GM12878 (cell line): ENCODE data around the gene SLC17A6. TPM values are rescaled to one million over a fixed set of nuclear protein-coding genes. Genes with fewer than 3 reads are reported as not detected.

Experiments used
- ATAC-seq: fragments of 200-7000 bp; cut with Tn5 transposase; 3 replicates; pipeline ENCODE4 v1.9.1; 2020; ENCODE audit warnings: mild to moderate bottlenecking, moderate library complexity
- BruUV-seq: library from RNA; stranded (reverse); fragments of 400-500 nt; replicated peaks from 2 replicates; lab custom pipeline; 2021; lab: Mats Ljungman, UMichigan
- CTCF ChIA-PET: fragments of 300-600 bp; sonication (Branson Sonifier 250); formaldehyde crosslinking; extraction: SDS; loops from one replicate; lab custom pipeline; 2021; ENCODE audit warnings: inconsistent platforms; lab: Yijun Ruan, JAX
- POLR2A ChIA-PET: fragments of 350-600 bp; formaldehyde crosslinking; extraction: SDS; loops from one replicate; lab custom pipeline; 2021; ENCODE audit warnings: inconsistent platforms; lab: Charles Lee
- RAD21 ChIA-PET: fragments of 300-600 bp; sonication (Branson Sonifier 250); formaldehyde crosslinking; loops from one replicate; lab custom pipeline; 2023; ENCODE audit warnings: antibody characterized with exemption; ENCODE audit not compliant: unreplicated experiment; lab: Charles Lee
- SMC1A ChIA-PET: fragments of 300-600 bp; sonication (Branson Sonifier 250); formaldehyde crosslinking; loops from one replicate; lab custom pipeline; 2023; ENCODE audit not compliant: unreplicated experiment, uncharacterized antibody; lab: Charles Lee
- DNase-seq: peaks from one replicate; pipeline ENCODE4 v3.0.0-alpha.2; 2011; ENCODE audit warnings: low read depth, low spot score
- FAIRE-seq: peaks from 3 replicates; lab custom pipeline; 2011; peaks lifted over from hg19 to GRCh38; lab: Jason Lieb, UNC
- H2AFZ ChIP-seq: 2 replicates; pipeline ENCODE4 v1.6.0; 2011; ENCODE audit warnings: low read depth, low read length, control low read depth; ENCODE audit not compliant: control insufficient read depth
- H3K27ac ChIP-seq: 2 replicates; pipeline ENCODE4 v1.5.1; 2011; ENCODE audit warnings: control low read depth; ENCODE audit not compliant: control insufficient read depth, insufficient read depth
- H3K27me3 ChIP-seq, 2 experiments: replicated peaks in 1 of 2; 2 replicates each; pipeline versions ENCODE4 v1.6.0 to v1.6.1; 2011; ENCODE audit warnings: low read length in 1 of 2; ENCODE audit not compliant: control insufficient read depth in 2 of 2, insufficient read depth in 2 of 2
- H3K36me3 ChIP-seq, 2 experiments: 2 replicates each; pipeline ENCODE4 v1.5.1; 2011; ENCODE audit warnings: low read length in 1 of 2; ENCODE audit not compliant: control insufficient read depth in 2 of 2, insufficient read depth in 2 of 2
- H3K4me1 ChIP-seq: 2 replicates; pipeline ENCODE4 v1.6.1; 2011; ENCODE audit warnings: mild to moderate bottlenecking, low read length, moderate library complexity, mixed read lengths; ENCODE audit not compliant: control insufficient read depth, insufficient read depth
- H3K4me2 ChIP-seq: 2 replicates; pipeline ENCODE4 v1.6.0; 2011; ENCODE audit warnings: control low read depth; ENCODE audit not compliant: control insufficient read depth, insufficient read depth
- H3K4me3 ChIP-seq: fragments of 200-600 bp; sonication (generic); 2 replicates; pipeline ENCODE4 v1.5.1; 2016
- H3K79me2 ChIP-seq: 2 replicates; pipeline ENCODE4 v1.6.0; 2011; ENCODE audit warnings: low read length; ENCODE audit not compliant: control insufficient read depth, insufficient read depth
- H3K9ac ChIP-seq: 2 replicates; pipeline ENCODE4 v1.8.0; 2011; ENCODE audit warnings: low read length, control low read depth, mixed read lengths; ENCODE audit not compliant: control insufficient read depth, insufficient read depth
- H3K9me3 ChIP-seq: replicated peaks from 3 replicates; pipeline ENCODE4 v1.5.1; 2011; ENCODE audit warnings: mild to moderate bottlenecking, low read length; ENCODE audit not compliant: control insufficient read depth, insufficient read depth
- H4K20me1 ChIP-seq: 2 replicates; pipeline ENCODE4 v1.6.0; 2011; ENCODE audit not compliant: control insufficient read depth, insufficient read depth
- CEBPB ChIP-seq, 2 experiments: fragments of 150-350 bp in 1 of 2; IDR thresholded peaks; 2 replicates each; pipeline ENCODE4 v1.6.1; 2012 to 2014; ENCODE audit warnings: low read depth in 2 of 2, low read length in 2 of 2, borderline replicate concordance in 1 of 2, inconsistent platforms in 1 of 2
- CUX1 ChIP-seq: IDR thresholded peaks from 2 replicates; pipeline ENCODE4 v1.6.1; 2012; ENCODE audit warnings: improper control_type of control experiment, low read depth, low read length; ENCODE audit not compliant: insufficient replicate concordance
- DPF2 ChIP-seq: fragments of 450-650 bp; IDR thresholded peaks from 2 replicates; pipeline ENCODE4 v1.6.1; 2017; ENCODE audit warnings: mild to moderate bottlenecking
- EED ChIP-seq: sonication (generic); IDR thresholded peaks from 2 replicates; pipeline ENCODE4 v1.6.1; 2016; ENCODE audit warnings: antibody characterized with exemption, low read depth
- GABPA ChIP-seq: IDR thresholded peaks from 2 replicates; pipeline ENCODE4 v1.6.1; 2014; ENCODE audit warnings: antibody characterized with exemption, low read depth, mild to moderate bottlenecking, inconsistent platforms
- IRF5 ChIP-seq: fragments of 450-650 bp; IDR thresholded peaks from 2 replicates; pipeline ENCODE4 v1.6.1; 2017; ENCODE audit warnings: borderline replicate concordance
- KLF5 ChIP-seq: fragments of 450-650 bp; IDR thresholded peaks from 2 replicates; pipeline ENCODE4 v1.6.1; 2014; ENCODE audit warnings: mild to moderate bottlenecking; ENCODE audit not compliant: partially characterized antibody
- MYB ChIP-seq: fragments of 150-350 bp; IDR thresholded peaks from 2 replicates; pipeline ENCODE4 v1.6.1; 2014; ENCODE audit warnings: mild to moderate bottlenecking, low read depth, low read length, borderline replicate concordance
- PAX5 ChIP-seq: IDR thresholded peaks from 2 replicates; pipeline ENCODE4 v1.6.1; 2011; ENCODE audit warnings: low read depth, low read length, borderline replicate concordance
- SMARCA5 ChIP-seq: fragments of 450-650 bp; IDR thresholded peaks from 2 replicates; pipeline ENCODE4 v1.6.1; 2017; ENCODE audit warnings: mild to moderate bottlenecking
- STAT1 ChIP-seq: fragments of 450-650 bp; conservative IDR thresholded peaks from 2 replicates; pipeline ENCODE4 v1.6.1; 2014; ENCODE audit warnings: antibody characterized with exemption, mild to moderate bottlenecking
- YBX1 ChIP-seq: fragments of 450-650 bp; IDR thresholded peaks from 2 replicates; pipeline ENCODE4 v1.6.1; 2016; ENCODE audit warnings: antibody characterized with exemption
- ZBTB40 ChIP-seq: fragments of 450-650 bp; IDR thresholded peaks from 2 replicates; pipeline ENCODE4 v1.6.1; 2016; ENCODE audit warnings: mild to moderate bottlenecking, moderate library complexity, borderline replicate concordance
- WGBS: methylation state at CpG from one replicate; pipeline ENCODE4 v1.1.6; 2016; ENCODE audit warnings: low lambda C conversion rate; ENCODE audit not compliant: insufficient replicate concordance, insufficient coverage; ENCODE audit errors: missing lambda C conversion rate; 5-methylcytosine and 5-hydroxymethylcytosine counted together
- in situ Hi-C: fragments of 300-500 bp; cut with MboI; formaldehyde crosslinking; loops from 9 replicates; pipeline ENCODE4 v1.14.3; 2018; ENCODE audit warnings: mixed read lengths
- intact Hi-C: fragments of 100-400 bp; cut with micrococcal nuclease; formaldehyde crosslinking; loops from one replicate; pipeline ENCODE4 v1.14.2; 2022; ENCODE audit not compliant: unreplicated experiment
- polyA plus RNA-seq, 11 experiments: library from polyadenylated mRNA; depleted of rRNA in 4 of 11; unstranded in 6 of 11; stranded (reverse) in 5 of 11; fragments of >200 nt; fragmentation: Nextera tagmentation in 4 of 11; fragmentation: Illumina TruSeq in 1 of 11; extraction: Ambion mirVana in 4 of 11; extraction: Trizol in 1 of 11; gene quantifications; 1 replicate in 1 of 11; 2 replicates in 10 of 11; pipeline versions ENCODE4 v1.2.1 to v1.2.3, GENCODE V29; 2011 to 2016; ENCODE audit warnings: inconsistent platforms in 2 of 11, missing spikeins in 2 of 11, low read depth in 1 of 11
- total RNA-seq, 4 experiments: library from RNA; depleted of rRNA in 3 of 4; stranded (reverse); fragments of >200 nt in 3 of 4; fragmentation: Illumina TruSeq in 1 of 4; extraction: Trizol in 1 of 4; gene quantifications; 2 replicates each; pipeline versions ENCODE4 v1.2.1 to v1.2.3, GENCODE V29; 2013 to 2021

The SLC17A6 gene
- total and polyA plus RNA-seq, 10 of the 15 experiments (the other 5 are each of a cell fraction or from before 2014, with no cell fraction given) = not detected

GRCh38 chr11:22340701-22341587 is 2.8 kb downstream of the SLC17A6 start:
- ChIA-PET SMC1A (no interaction called here), RAD21 (no interaction called here), CTCF (no interaction called here), POLR2A (interaction anchor here (0.5 kb wide), 1 partner anchor 129 kb away, joined by 4 read pairs; no protein-coding TSS in a partner anchor)
- 23% methylated on average over 40 of the region's 40 CpGs for WGBS
- Histone ChIP-seq H3K36me3 (no peaks in the 10 kb centered on the region), H3K27me3 (peaks cover 22 to 38% of the 10 kb centered on the region in 2 experiments), H3K27ac (no peak overlapping the region), H2AFZ (no peak overlapping the region), H3K9ac (no peak overlapping the region), H3K4me2 (no peak overlapping the region), H4K20me1 (no peaks in the 10 kb centered on the region), H3K4me1 (no peaks in the 10 kb centered on the region), H3K9me3 (no peaks in the 10 kb centered on the region), H3K4me3 (no peak overlapping the region), H3K79me2 (no peaks in the 10 kb centered on the region)
- intact Hi-C loops = no loop called here
- FAIRE-seq (no peak), DNase-seq (no peak), ATAC-seq (0 out of 3 replicates have a peak, but pooled peaks have one; percentile 31)
- in situ Hi-C loops = no loop called here
- no TSS peak for BruUV-seq
- TF ChIP-seq ZBTB40 (no peak), YBX1 (no peak), PAX5 (no peak), SMARCA5 (no peak), DPF2 (no peak), KLF5 (no peak), CEBPB (IDR thresholded peaks at IDR 0.05; ENCODE audit: borderline replicate concordance in 1 of 2, low read depth in 2 of 2, low read length in 2 of 2) (no peak), GABPA (no peak), EED (no peak), MYB (no peak), IRF5 (no peak), STAT1 (no peak), CUX1 (no peak)
